ENCODE data around the gene UCMA. TPM values are rescaled to one million over a fixed set of nuclear protein-coding genes. Genes with fewer than 3 reads are reported as not detected.

The UCMA gene
- total and polyA plus RNA-seq, 9 of the 15 experiments (the other 6 are each of a cell fraction or from before 2014, with no cell fraction given) = not detected

- no peak for TF ChIP-seq ZNF280B (CRISPR knock-in tag; IDR thresholded peaks at IDR 0.05)
- no peak for TF ChIP-seq ZNF175 (CRISPR knock-in tag; IDR thresholded peaks at IDR 0.05; ENCODE audit: low read depth)
- peak; percentile 34; the same call in 1 of the 2 replicates for TF ChIP-seq MAX (CRISPR knock-in tag; IDR thresholded peaks at IDR 0.05)
- TF ChIP-seq ZBTB43 (CRISPR knock-in tag; IDR thresholded peaks at IDR 0.05) = no peak
- TF ChIP-seq ZBTB33 (CRISPR knock-in tag; IDR thresholded peaks at IDR 0.05) = no peak
- no peak for TF ChIP-seq HLTF (IDR thresholded peaks at IDR 0.05)
- no peak for TF ChIP-seq NFIX (CRISPR knock-in tag; IDR thresholded peaks at IDR 0.05; ENCODE audit: low read depth)
- TF ChIP-seq BCLAF1 (IDR thresholded peaks at IDR 0.05; ENCODE audit: borderline replicate concordance in 1 of 2, control insufficient read depth in 1 of 2, low read depth in 2 of 2, low read length in 1 of 2) = no peak
- TF ChIP-seq RBM15 (IDR thresholded peaks at IDR 0.05; ENCODE audit: insufficient read depth, low read length) = no peak
- no peak for TF ChIP-seq HEY1 (CRISPR knock-in tag; IDR thresholded peaks at IDR 0.05; ENCODE audit: borderline replicate concordance)
- TF ChIP-seq ZNF398 (CRISPR knock-in tag; IDR thresholded peaks at IDR 0.05) = no peak
- TF ChIP-seq ETS1 (conservative IDR thresholded peaks at IDR 0.05; ENCODE audit: control insufficient read depth, low read depth, low read length) = no peak
- TF ChIP-seq ZNF699 (CRISPR knock-in tag; IDR thresholded peaks at IDR 0.05; ENCODE audit: insufficient replicate concordance) = no peak
- TF ChIP-seq TRIM24 (IDR thresholded peaks at IDR 0.05) = peak; percentile 68 to 74
- TF ChIP-seq EP300 (IDR thresholded peaks at IDR 0.05; ENCODE audit: low read length) = peak; percentile 81; the same call in 1 of the 2 replicates
These were observed 34.7 kb upstream of the UCMA start (continued) for GRCh38 chr10:13268841-13269240.

Data from K562 (cell line).